ENCODE results near the gene SMARCD3. TPM values are rescaled to one million over a fixed set of nuclear protein-coding genes. Genes with fewer than 3 reads are reported as not detected.

The SMARCD3 gene
- total RNA-seq, 4 donors from 2014 or later = 2.5 to 11.6 (median 6.3) TPM

GRCh38 chr7:151226560-151226874 lies 22.0 kb downstream of the SMARCD3 start:
- H3K27ac ChIP-seq = peak overlapping the region; percentile 78 to 91 (median 82)
- H3K27me3 ChIP-seq = no peaks in the 10 kb centered on the region
- H3K4me1 ChIP-seq = peaks cover 18 to 34% (median 19%) of the 10 kb centered on the region in 3 donors
- no peaks in the 10 kb centered on the region for H3K9me3 ChIP-seq
- peaks cover 9 to 42% (median 26%) of the 10 kb centered on the region in 3 donors for H3K36me3 ChIP-seq
- intact Hi-C loops (cut with DNase I) = no loop called here
- TF ChIP-seq POLR2A (IDR thresholded peaks at IDR 0.05) = no peak
- no peak for TF ChIP-seq CTCF (IDR thresholded peaks at IDR 0.05)
- peak overlapping the region; percentile 65 to 94 (median 82) for H3K4me3 ChIP-seq
- whole genome bisulfite sequencing, 2 donors = 2% methylated on average over 15 of the region's 15 CpGs
- no peak for DNase-seq

GRCh38 chr7:151225948-151226510 lies 22.5 kb downstream of the SMARCD3 start:
- H3K36me3 ChIP-seq = peaks cover 10 to 47% (median 28%) of the 10 kb centered on the region in 3 donors
- intact Hi-C loops (cut with DNase I) = no loop called here
- no peak for DNase-seq
- TF ChIP-seq CTCF (IDR thresholded peaks at IDR 0.05) (no peak), POLR2A (IDR thresholded peaks at IDR 0.05) (no peak)
- no peaks in the 10 kb centered on the region for H3K27me3 ChIP-seq
- H3K27ac ChIP-seq = peak overlapping the region in 2 of 4 donors; percentile 83 to 91
- no peaks in the 10 kb centered on the region for H3K9me3 ChIP-seq
- peak overlapping the region; percentile 65 to 94 (median 82) for H3K4me3 ChIP-seq
- peaks cover 17 to 32% (median 19%) of the 10 kb centered on the region in 3 donors for H3K4me1 ChIP-seq
- WGBS, 2 donors = 44 to 50% methylated on average over 8 of the region's 8 CpGs

- intact Hi-C loops (cut with DNase I) = no loop called here
- peaks cover 17 to 32% (median 19%) of the 10 kb centered on the region in 3 donors for H3K4me1 ChIP-seq
- no peak overlapping the region for H3K27ac ChIP-seq
- H3K27me3 ChIP-seq = no peaks in the 10 kb centered on the region
- no peaks in the 10 kb centered on the region for H3K9me3 ChIP-seq
- TF ChIP-seq POLR2A (IDR thresholded peaks at IDR 0.05) (no peak), CTCF (IDR thresholded peaks at IDR 0.05) (no peak)
- 90% methylated on average over 14 of the region's 14 CpGs for WGBS, 2 donors
- DNase-seq = no peak
- H3K36me3 ChIP-seq = peaks cover 10 to 70% (median 50%) of the 10 kb centered on the region in 3 donors
- H3K4me3 ChIP-seq = no peak overlapping the region
Measured at GRCh38 chr7:151223728-151224127, 24.8 kb downstream of the SMARCD3 start.

- 86% methylated on average over 9 of the region's 9 CpGs for WGBS, 2 donors
- no peak for TF ChIP-seq POLR2A (IDR thresholded peaks at IDR 0.05)
- TF ChIP-seq CTCF (IDR thresholded peaks at IDR 0.05) = no peak
- DNase-seq = no peak
- no peaks in the 10 kb centered on the region for H3K27me3 ChIP-seq
- no peaks in the 10 kb centered on the region for H3K9me3 ChIP-seq
- peaks cover 33 to 100% (median 71%) of the 10 kb centered on the region in 3 donors for H3K36me3 ChIP-seq
- H3K4me3 ChIP-seq = no peak overlapping the region
- no peaks in the 10 kb centered on the region for H3K4me1 ChIP-seq
- intact Hi-C loops (cut with DNase I) = no loop called here
- no peak overlapping the region for H3K27ac ChIP-seq
Measured at GRCh38 chr7:151218170-151218569, 30.3 kb downstream of the SMARCD3 start.

- Histone ChIP-seq H3K27me3 (no peaks in the 10 kb centered on the region), H3K36me3 (peaks cover 31 to 87% (median 49%) of the 10 kb centered on the region in 3 donors), H3K9me3 (no peaks in the 10 kb centered on the region), H3K4me1 (no peaks in the 10 kb centered on the region), H3K4me3 (no peak overlapping the region), H3K27ac (no peak overlapping the region)
- WGBS, 2 donors = 85 to 88% methylated on average over 3 to 5 of the region's 5 CpGs
- intact Hi-C loops (cut with DNase I) = no loop called here
- no peak for DNase-seq
- TF ChIP-seq CTCF (IDR thresholded peaks at IDR 0.05) (no peak), POLR2A (IDR thresholded peaks at IDR 0.05) (no peak)
Measured at GRCh38 chr7:151215396-151215795, 33.1 kb downstream of the SMARCD3 start.
